ENCODE results near the gene ERC1. TPM values are rescaled to one million over a fixed set of nuclear protein-coding genes. Genes with fewer than 3 reads are reported as not detected.
A peak's percentile ranks its signal among the peaks of the same experiment; 100 is the strongest.

ERC1 gene
- total and polyA plus RNA-seq, 9 of the 15 experiments (the other 6 are each of a cell fraction or from before 2014, with no cell fraction given): 0.74 to 11.8 (median 4.8) TPM

- Histone ChIP-seq H2AFZ (ENCODE audit: low read depth, low read length) (no peak overlapping the region), H4K20me1 (replicated peaks; ENCODE audit: control insufficient read depth, insufficient read depth, low read length) (no peaks in the 10 kb centered on the region), H3K9me3 (replicated peaks; ENCODE audit: control insufficient read depth, insufficient read depth, low read depth, low read length) (peaks cover 6% of the 10 kb centered on the region), H3K4me3 (no peak overlapping the region), H3K27me3 (ENCODE audit: control insufficient read depth in 2 of 2, insufficient read depth in 2 of 2, low read length in 2 of 2) (no peaks in the 10 kb centered on the region), H3K27ac (ENCODE audit: extremely low read depth, low read depth, low read length) (no peak overlapping the region), H3K36me3 (ENCODE audit: control insufficient read depth, insufficient read depth, low read length) (no peaks in the 10 kb centered on the region), H3K9ac (ENCODE audit: insufficient read depth in 1 of 2, low read depth in 2 of 2, low read length in 2 of 2) (no peak overlapping the region), H3K79me2 (ENCODE audit: control insufficient read depth, insufficient read depth, low read length) (no peaks in the 10 kb centered on the region), H3K4me2 (ENCODE audit: insufficient read depth, low read length) (no peak overlapping the region), H3K9me1 (ENCODE audit: control insufficient read depth, insufficient read depth, low read length) (no peaks in the 10 kb centered on the region), H3K4me1 (replicated peaks in 1 of 2; ENCODE audit: control insufficient read depth in 2 of 2, insufficient read depth in 2 of 2, low read length in 2 of 2) (no peaks in the 10 kb centered on the region)
- intact Hi-C loops (cut with micrococcal nuclease) (no loop called here), in situ Hi-C loops (cut with MboI) (no loop called here)
- peak; percentile 49 for FAIRE-seq
- TF ChIP-seq TAL1 (IDR thresholded peaks at IDR 0.05) (no peak), BRD4 (IDR thresholded peaks at IDR 0.05) (no peak), RBM25 (IDR thresholded peaks at IDR 0.05; ENCODE audit: low read depth, low read length, severe bottlenecking) (no peak), PCBP1 (IDR thresholded peaks at IDR 0.05; ENCODE audit: low read depth, low read length, poor library complexity, severe bottlenecking) (no peak), KDM1A (IDR thresholded peaks at IDR 0.05) (no peak), STAT5B (CRISPR knock-in tag; IDR thresholded peaks at IDR 0.05) (no peak), FOXA1 (IDR thresholded peaks at IDR 0.05; ENCODE audit: borderline replicate concordance) (no peak), SIN3A (IDR thresholded peaks at IDR 0.05; ENCODE audit: borderline replicate concordance in 2 of 2, control insufficient read depth in 1 of 2, low read depth in 2 of 2, low read length in 2 of 2) (no peak), NCOA6 (IDR thresholded peaks at IDR 0.05) (no peak), RBM15 (IDR thresholded peaks at IDR 0.05; ENCODE audit: insufficient read depth, low read length) (no peak), HMG20B (CRISPR knock-in tag; IDR thresholded peaks at IDR 0.05) (no peak)
- TF ChIP-seq, protein P1, sequence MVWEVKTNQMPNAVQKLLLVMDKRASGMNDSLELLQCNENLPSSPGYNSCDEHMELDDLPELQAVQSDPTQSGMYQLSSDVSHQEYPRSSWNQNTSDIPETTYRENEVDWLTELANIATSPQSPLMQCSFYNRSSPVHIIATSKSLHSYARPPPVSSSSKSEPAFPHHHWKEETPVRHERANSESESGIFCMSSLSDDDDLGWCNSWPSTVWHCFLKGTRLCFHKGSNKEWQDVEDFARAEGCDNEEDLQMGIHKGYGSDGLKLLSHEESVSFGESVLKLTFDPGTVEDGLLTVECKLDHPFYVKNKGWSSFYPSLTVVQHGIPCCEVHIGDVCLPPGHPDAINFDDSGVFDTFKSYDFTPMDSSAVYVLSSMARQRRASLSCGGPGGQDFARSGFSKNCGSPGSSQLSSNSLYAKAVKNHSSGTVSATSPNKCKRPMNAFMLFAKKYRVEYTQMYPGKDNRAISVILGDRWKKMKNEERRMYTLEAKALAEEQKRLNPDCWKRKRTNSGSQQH (CRISPR knock-in tag; IDR thresholded peaks at IDR 0.05): no peak
- TF ChIP-seq, protein P2, sequence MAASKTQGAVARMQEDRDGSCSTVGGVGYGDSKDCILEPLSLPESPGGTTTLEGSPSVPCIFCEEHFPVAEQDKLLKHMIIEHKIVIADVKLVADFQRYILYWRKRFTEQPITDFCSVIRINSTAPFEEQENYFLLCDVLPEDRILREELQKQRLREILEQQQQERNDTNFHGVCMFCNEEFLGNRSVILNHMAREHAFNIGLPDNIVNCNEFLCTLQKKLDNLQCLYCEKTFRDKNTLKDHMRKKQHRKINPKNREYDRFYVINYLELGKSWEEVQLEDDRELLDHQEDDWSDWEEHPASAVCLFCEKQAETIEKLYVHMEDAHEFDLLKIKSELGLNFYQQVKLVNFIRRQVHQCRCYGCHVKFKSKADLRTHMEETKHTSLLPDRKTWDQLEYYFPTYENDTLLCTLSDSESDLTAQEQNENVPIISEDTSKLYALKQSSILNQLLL (CRISPR knock-in tag; IDR thresholded peaks at IDR 0.05; ENCODE audit: borderline replicate concordance): no peak
- ChIA-PET POLR2A (no interaction called here), CTCF (ENCODE audit: low intra/inter-chr PET ratio) (no interaction called here)
- no peak for DNase-seq (ENCODE audit: extremely low read depth in 1 of 4, low spot score in 3 of 4)
- WGBS (ENCODE audit: insufficient coverage, low coverage, missing lambda C conversion rate): 94% methylated on average over 3 of the region's 3 CpGs
- no peak for ATAC-seq
- BruUV-seq (replicated peaks): no TSS peak
Observed at GRCh38 chr12:1425396-1425729, 434.3 kb downstream of the ERC1 start.

Data from K562 (cell line).